Parietal lobe (tissue), 1 donor: ENCODE data around the gene EXOC8. TPM values are rescaled to one million over a fixed set of nuclear protein-coding genes. Genes with fewer than 3 reads are reported as not detected.

ENCODE experiments used
- total RNA-seq: library from RNA; depleted of rRNA; stranded (reverse); fragments of >200 nt; gene quantifications from one replicate; pipeline ENCODE4 v1.2.3, GENCODE V29; 2014

The EXOC8 gene, protein sequence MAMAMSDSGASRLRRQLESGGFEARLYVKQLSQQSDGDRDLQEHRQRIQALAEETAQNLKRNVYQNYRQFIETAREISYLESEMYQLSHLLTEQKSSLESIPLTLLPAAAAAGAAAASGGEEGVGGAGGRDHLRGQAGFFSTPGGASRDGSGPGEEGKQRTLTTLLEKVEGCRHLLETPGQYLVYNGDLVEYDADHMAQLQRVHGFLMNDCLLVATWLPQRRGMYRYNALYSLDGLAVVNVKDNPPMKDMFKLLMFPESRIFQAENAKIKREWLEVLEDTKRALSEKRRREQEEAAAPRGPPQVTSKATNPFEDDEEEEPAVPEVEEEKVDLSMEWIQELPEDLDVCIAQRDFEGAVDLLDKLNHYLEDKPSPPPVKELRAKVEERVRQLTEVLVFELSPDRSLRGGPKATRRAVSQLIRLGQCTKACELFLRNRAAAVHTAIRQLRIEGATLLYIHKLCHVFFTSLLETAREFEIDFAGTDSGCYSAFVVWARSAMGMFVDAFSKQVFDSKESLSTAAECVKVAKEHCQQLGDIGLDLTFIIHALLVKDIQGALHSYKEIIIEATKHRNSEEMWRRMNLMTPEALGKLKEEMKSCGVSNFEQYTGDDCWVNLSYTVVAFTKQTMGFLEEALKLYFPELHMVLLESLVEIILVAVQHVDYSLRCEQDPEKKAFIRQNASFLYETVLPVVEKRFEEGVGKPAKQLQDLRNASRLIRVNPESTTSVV
- 33.2 TPM for total RNA-seq

DNA sequence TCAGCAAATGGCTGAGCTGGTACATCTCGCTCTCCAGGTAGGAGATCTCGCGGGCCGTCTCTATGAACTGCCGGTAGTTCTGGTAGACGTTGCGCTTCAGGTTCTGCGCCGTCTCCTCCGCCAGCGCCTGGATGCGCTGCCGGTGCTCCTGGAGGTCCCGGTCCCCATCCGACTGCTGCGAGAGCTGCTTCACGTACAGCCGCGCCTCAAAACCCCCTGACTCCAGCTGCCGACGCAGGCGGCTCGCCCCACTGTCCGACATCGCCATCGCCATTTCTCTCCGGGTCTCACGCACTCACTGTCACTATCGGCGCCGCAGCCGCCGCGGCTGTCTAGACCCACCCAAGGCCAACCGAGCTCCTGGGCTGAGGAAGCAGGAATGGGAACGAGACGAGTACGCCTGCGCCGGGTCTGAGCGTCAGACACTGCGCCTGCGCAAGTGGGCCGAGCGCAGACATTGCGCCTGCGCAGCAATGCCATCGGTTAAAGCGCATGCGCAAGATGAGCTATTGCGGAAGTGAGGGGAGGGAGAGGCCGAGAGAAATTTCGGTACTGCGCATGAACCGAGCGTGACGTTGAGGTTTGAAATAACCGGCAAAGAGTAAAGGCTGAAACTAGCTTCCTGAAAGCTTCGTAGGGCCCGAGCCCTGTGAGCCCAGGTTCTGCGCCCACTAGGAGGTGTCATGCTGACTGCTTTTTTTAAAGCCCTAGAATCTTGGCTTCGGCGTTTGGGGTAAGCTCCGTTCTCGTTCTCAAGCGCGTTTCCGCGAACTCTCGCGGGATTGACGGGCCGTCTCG lies at the start of gene EXOC8:
Gene EXOC8, minus strand, starts transcription at position 381 of the 798 bp plus-strand sequence. Its CDS starts 107 bp downstream, at position 274.

DNA sequence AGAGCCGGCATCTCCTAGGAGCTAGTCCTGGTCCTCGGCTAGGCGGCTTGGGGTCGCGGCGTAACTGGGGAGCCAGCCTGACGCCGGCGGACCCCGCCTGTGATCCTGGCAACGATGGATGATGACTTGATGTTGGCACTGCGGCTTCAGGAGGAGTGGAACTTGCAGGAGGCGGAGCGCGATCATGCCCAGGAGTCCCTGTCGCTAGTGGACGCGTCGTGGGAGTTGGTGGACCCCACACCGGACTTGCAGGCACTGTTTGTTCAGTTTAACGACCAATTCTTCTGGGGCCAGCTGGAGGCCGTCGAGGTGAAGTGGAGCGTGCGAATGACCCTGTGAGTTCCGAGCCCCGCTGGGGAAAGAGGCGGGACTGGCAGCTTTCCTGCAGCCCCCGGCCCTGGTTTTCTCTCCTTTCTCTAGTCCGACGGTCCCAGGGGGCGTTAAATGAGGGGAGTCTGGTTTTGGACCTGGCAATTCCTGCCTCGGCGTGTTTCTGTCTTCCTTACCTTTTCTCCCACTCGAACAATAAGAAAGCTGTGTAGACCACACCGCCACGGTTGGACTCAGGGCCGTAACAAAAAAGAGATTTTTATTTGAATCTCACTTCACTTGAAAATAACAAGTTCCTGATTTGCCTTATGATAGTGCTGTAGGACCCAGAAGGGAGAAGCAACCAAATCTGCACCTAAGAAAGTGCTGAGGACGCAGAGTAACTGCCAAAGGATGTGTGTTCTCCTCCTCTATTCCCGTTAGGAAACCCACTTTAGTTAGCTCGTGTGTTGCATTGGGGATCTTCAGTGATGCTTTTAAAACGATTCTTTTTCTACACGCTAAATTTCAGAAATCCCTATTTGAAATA lies 847 bp upstream of the EXOC8 start, which contains the start of gene SPRTN:
Gene SPRTN, plus strand, starts transcription at position 24 of the 859 bp plus-strand sequence. Its CDS starts 91 bp downstream, at position 115.

Other genes with a start within 250 kb of the EXOC8 start
- 61.7 TPM for gene TRIM67, start 175.8 kb downstream of the EXOC8 start, total RNA-seq
- 65.4 TPM for gene GNPAT, start 96.6 kb downstream of the EXOC8 start, total RNA-seq
- gene SPRTN, start 441 bp upstream of the EXOC8 start, total RNA-seq, result 21.9 TPM
- gene EGLN1, start 84.4 kb upstream of the EXOC8 start, total RNA-seq, result 61.3 TPM
- 38.2 TPM for gene TSNAX, start 190.8 kb upstream of the EXOC8 start, total RNA-seq